Lower lobe of right lung (tissue), 2 donors: ENCODE measurements around the gene CMIP. TPM values are rescaled to one million over a fixed set of nuclear protein-coding genes. Genes with fewer than 3 reads are reported as not detected.

Experiments
- ATAC-seq, 2 donors: fragments of 200-7000 bp; cut with Tn5 transposase; one replicate each; pipeline ENCODE4 v1.9.1; 2020 to 2022; ENCODE audit warnings: mild to moderate bottlenecking in 2 of 2, moderate library complexity in 2 of 2
- DNase-seq: peaks from one replicate; pipeline ENCODE4 v3.0.0-alpha.2; 2020
- H3K27ac ChIP-seq: fragments of 200-600 bp; one replicate; pipeline ENCODE4 v1.8.0; 2022
- H3K27me3 ChIP-seq: fragments of 200-600 bp; one replicate; pipeline ENCODE4 v1.8.0; 2022; ENCODE audit warnings: low read depth
- H3K36me3 ChIP-seq: fragments of 200-600 bp; one replicate; pipeline ENCODE4 v1.8.0; 2022; ENCODE audit warnings: mild to moderate bottlenecking
- H3K4me1 ChIP-seq: fragments of 200-600 bp; one replicate; pipeline ENCODE4 v1.8.0; 2022
- H3K4me3 ChIP-seq: fragments of 200-600 bp; one replicate; pipeline ENCODE4 v1.8.0; 2022; ENCODE audit warnings: mild to moderate bottlenecking
- H3K9me3 ChIP-seq: fragments of 200-600 bp; one replicate; pipeline ENCODE4 v1.8.0; 2022
- intact Hi-C: fragments of 100-400 bp; cut with DNase I; formaldehyde crosslinking; loops from one replicate; pipeline ENCODE4 v1.11.0; 2022
- total RNA-seq: library from RNA; stranded (reverse); fragmentation: NEBNext Ultra II Directional; extraction: Animal tissue kit (Norgen Biotek cat#: 25700); gene quantifications from one replicate; pipeline ENCODE4 v1.2.1, GENCODE V29; 2021
- TF ChIP-seq, protein P1 (sequence below): fragments of 200-600 bp; IDR thresholded peaks from one replicate; pipeline ENCODE4 v1.8.0; 2022; ENCODE audit warnings: antibody characterized with exemption, mild to moderate bottlenecking
- donor health status: DM: no; HTN: yes; CAD: no; lungs with severe emphysema.

CMIP gene
- total RNA-seq, 1 donor from 2014 or later = 77.4 TPM

DNA sequence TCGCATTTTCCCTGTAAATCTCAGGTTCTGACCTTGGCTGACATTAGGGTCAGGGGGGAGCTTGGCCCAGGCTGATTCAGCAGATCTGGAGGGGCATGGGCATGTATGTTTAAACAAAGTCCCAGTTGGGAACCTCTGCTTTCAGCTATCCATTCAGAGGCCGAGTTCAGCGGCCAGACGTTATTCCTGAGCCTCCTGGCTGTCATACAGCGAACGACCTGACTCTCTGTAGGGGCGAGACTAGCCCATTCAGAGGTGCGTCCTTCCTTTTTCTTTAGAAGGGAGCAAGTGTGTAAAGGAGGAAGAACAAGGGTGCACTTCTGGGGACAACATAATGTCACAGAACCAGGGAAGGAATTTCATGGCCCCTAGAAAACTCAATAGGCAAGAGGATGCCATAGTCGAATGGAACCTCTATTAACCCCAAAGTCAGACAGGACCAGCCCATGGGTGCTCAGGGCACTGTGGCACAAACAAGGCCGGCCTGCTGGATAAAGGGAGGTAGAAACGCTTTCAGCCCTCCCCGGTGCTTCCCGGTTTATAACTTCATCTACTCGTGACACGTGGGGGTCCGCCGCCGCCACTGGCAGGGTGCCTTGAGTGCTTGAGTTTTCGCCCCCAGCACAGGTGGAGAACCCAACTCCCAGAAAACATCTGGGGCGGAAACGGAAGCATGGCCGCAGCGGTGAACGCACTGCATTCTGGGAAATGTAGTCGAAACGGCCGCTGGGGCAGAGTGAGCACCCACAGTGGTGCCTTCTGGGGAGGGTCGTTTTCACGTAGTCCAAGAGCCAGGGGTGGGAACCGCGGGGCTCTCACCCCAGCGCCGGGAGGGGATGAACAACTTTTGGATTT is 301.3 kb downstream of the CMIP start:
- DNase-seq (peak; percentile 82), ATAC-seq (peak; percentile 83 to 94)
- Histone ChIP-seq H3K36me3 (no peaks in the 10 kb centered on the region), H3K4me1 (peaks cover 10% of the 10 kb centered on the region), H3K4me3 (peak overlapping the region; percentile 54), H3K27me3 (no peaks in the 10 kb centered on the region), H3K9me3 (no peaks in the 10 kb centered on the region), H3K27ac (peak overlapping the region; percentile 63)
- intact Hi-C loops = no loop called here
- TF ChIP-seq, protein P1, sequence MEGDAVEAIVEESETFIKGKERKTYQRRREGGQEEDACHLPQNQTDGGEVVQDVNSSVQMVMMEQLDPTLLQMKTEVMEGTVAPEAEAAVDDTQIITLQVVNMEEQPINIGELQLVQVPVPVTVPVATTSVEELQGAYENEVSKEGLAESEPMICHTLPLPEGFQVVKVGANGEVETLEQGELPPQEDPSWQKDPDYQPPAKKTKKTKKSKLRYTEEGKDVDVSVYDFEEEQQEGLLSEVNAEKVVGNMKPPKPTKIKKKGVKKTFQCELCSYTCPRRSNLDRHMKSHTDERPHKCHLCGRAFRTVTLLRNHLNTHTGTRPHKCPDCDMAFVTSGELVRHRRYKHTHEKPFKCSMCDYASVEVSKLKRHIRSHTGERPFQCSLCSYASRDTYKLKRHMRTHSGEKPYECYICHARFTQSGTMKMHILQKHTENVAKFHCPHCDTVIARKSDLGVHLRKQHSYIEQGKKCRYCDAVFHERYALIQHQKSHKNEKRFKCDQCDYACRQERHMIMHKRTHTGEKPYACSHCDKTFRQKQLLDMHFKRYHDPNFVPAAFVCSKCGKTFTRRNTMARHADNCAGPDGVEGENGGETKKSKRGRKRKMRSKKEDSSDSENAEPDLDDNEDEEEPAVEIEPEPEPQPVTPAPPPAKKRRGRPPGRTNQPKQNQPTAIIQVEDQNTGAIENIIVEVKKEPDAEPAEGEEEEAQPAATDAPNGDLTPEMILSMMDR = no peak

DNA sequence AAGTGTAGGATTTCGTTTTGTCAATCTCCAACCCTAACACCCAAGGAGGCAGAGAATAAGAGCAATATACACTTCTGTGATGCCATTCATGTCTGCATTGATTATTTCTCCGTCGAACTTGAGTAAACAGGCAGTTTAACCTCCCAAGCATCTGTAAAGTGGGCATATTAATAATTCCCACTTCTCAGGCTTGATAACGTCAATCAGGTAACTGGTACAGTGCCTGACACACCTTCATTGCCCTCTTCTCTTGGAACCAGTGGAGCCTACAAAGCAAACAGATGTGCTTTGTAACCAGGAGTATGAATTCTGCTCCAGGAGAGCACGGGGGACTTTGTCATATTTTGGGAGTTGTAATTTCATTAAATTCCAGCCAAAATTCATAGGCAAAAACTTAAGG is 302.0 kb downstream of the CMIP start:
- TF ChIP-seq, protein P1 = no peak
- H3K9me3 ChIP-seq = no peaks in the 10 kb centered on the region
- no peak for DNase-seq
- no peaks in the 10 kb centered on the region for H3K36me3 ChIP-seq
- no peaks in the 10 kb centered on the region for H3K27me3 ChIP-seq
- no peak for ATAC-seq
- H3K27ac ChIP-seq = no peak overlapping the region
- H3K4me3 ChIP-seq = peak overlapping the region; percentile 54
- peaks cover 13% of the 10 kb centered on the region for H3K4me1 ChIP-seq
- intact Hi-C loops = no loop called here

DNA sequence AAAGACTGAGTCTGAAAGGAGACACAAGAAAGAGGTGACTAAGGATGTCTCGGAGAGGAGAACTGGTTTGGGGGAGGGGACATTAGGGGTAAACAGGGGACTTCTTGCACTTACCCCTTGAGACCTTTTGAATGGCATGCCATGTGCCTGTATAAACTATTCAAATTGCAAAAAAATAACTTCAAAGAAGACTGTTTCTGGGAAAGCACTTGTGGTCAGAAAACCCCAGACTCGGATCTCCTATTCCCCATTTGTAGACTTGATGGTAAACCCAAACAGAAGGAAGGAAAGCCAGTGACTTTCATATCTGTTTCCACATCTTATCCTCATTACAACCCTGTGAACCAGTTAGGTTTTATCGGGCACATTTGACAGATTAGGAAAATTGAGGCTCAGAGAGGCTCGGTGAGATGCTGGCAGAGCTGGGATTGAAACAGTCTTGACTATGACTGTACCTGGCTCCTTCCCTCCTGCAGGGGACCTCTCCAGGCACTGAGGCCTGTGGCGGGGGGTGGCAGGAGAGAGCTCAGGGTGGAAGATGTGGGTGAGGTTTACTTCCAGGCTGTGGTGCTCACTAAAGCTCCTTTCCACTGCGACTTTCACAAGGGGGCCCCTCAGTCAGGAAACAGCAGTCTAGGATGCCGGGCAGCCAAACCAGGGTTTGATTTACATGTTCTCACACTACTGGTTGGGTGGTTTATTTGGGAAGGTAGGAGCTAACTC is 304.0 kb downstream of the CMIP start:
- ATAC-seq (no peak), DNase-seq (no peak)
- H3K27ac ChIP-seq = no peak overlapping the region
- TF ChIP-seq, protein P1 = no peak
- H3K4me3 ChIP-seq = no peak overlapping the region
- no peaks in the 10 kb centered on the region for H3K9me3 ChIP-seq
- peaks cover 24% of the 10 kb centered on the region for H3K4me1 ChIP-seq
- intact Hi-C loops = no loop called here
- no peaks in the 10 kb centered on the region for H3K27me3 ChIP-seq
- no peaks in the 10 kb centered on the region for H3K36me3 ChIP-seq

DNA sequence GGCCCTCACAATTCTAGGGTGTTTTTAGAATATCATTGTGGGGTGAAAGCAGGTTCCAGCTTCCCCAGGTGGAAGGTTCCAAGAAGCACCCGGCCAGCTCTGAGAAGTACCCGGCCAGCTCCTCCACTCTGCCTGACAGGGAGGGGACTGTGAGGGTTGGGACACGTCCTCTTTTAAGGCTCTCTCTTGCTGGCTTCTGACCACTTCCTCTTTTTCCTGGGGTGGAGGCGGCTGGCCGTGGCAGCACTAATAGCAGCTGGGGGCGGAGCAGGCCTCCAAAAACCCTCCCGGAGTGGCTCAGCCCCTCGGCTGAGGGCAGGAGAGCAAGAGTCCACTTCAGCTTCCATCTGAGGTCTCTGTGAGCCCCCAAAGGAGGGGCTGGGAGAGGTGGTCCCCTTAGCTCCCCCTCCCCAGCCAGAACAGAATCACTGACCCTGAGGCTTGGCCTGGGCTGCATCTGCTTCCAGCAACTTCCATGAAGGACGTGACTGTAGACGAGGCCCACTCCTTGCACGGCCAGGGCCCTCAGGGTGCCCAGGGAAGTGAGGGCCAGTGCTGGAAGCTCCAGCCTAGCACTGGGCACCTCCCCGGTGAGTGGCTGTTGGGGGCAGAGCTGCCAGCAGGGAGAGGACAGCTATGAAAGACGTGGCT is 307.7 kb downstream of the CMIP start:
- Histone ChIP-seq H3K4me1 (peaks cover 32% of the 10 kb centered on the region), H3K9me3 (no peaks in the 10 kb centered on the region), H3K36me3 (no peaks in the 10 kb centered on the region), H3K27ac (peak overlapping the region; percentile 83), H3K4me3 (peak overlapping the region; percentile 13), H3K27me3 (no peaks in the 10 kb centered on the region)
- intact Hi-C loops = no loop called here
- ATAC-seq = peak; percentile 91 to 93
- TF ChIP-seq, protein P1 = no peak
- peak; percentile 88 for DNase-seq

DNA sequence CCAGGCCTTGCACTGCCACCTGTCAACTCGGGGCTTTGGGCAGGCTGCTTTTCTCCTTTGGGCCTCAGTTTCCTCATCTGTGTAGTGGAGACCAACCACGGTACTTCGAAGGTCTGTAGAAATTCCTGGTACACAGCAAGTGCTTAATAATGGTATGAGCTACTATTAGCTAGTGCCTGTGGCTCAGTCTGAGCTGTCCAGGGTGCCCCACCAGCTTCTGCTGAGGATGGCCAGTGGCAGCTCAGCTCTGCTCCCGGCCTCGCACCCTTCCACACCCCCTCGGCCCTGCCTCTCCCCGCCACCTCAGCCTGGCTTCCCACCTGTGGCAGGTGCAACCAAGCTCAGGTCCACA is 308.2 kb downstream of the CMIP start:
- ATAC-seq = peak in 1 of 2 donors; percentile 18
- peak overlapping the region; percentile 83 for H3K27ac ChIP-seq
- intact Hi-C loops = no loop called here

More for the DNA sequence above, 308.2 kb downstream of the CMIP start:
- H3K36me3 ChIP-seq = no peaks in the 10 kb centered on the region
- TF ChIP-seq, protein P1 = no peak
- H3K9me3 ChIP-seq = no peaks in the 10 kb centered on the region
- H3K4me3 ChIP-seq = peak overlapping the region; percentile 13
- DNase-seq = no peak
- no peaks in the 10 kb centered on the region for H3K27me3 ChIP-seq
- H3K4me1 ChIP-seq = peaks cover 32% of the 10 kb centered on the region
